Neural cell (in vitro differentiated cells): ENCODE results near the gene MAB21L4. TPM values are rescaled to one million over a fixed set of nuclear protein-coding genes. Genes with fewer than 3 reads are reported as not detected.
"Not testable (repeated sequence)": the region's sequence is repeated elsewhere in the genome, so short reads cannot be mapped to it uniquely, and the experiment has no call there.

ENCODE experiments used
- H2AFZ ChIP-seq: fragments of 200-600, 300-800 bp; sonication (generic), shearing (Covaris generic); 2 replicates; pipeline ENCODE4 v1.6.0; 2014; ENCODE audit warnings: low read depth, mild to moderate bottlenecking, antibody characterized with exemption, low read length, moderate library complexity
- H3F3A ChIP-seq: fragments of 200-600 bp; shearing (Covaris generic); 2 replicates; pipeline ENCODE4 v1.6.1; 2016; ENCODE audit warnings: mild to moderate bottlenecking, moderate library complexity, mixed read lengths, antibody characterized with exemption, low read length; ENCODE audit not compliant: insufficient read depth, poor library complexity, severe bottlenecking
- H3K27ac ChIP-seq: fragments of 200-600, 300-800 bp; sonication (generic), shearing (Covaris generic); 2 replicates; pipeline ENCODE4 v1.5.1; 2014; ENCODE audit warnings: mild to moderate bottlenecking, low read length, moderate library complexity
- H3K27me3 ChIP-seq: fragments of 300-800, 200-600 bp; sonication (generic), shearing (Covaris generic); 2 replicates; pipeline ENCODE4 v1.6.0; 2014; ENCODE audit warnings: mild to moderate bottlenecking, low read depth, low read length, moderate library complexity; ENCODE audit not compliant: insufficient read depth
- H3K36me3 ChIP-seq: fragments of 300-800, 200-600 bp; sonication (generic), shearing (Covaris generic); 2 replicates; pipeline ENCODE4 v1.5.1; 2014; ENCODE audit warnings: mild to moderate bottlenecking, antibody characterized with exemption, low read length, moderate library complexity; ENCODE audit not compliant: insufficient read depth
- H3K4me2 ChIP-seq: fragments of 300-800, 200-600 bp; sonication (generic), shearing (Covaris generic); 2 replicates; pipeline ENCODE4 v1.6.0; 2014; ENCODE audit warnings: mild to moderate bottlenecking, low read length
- H3K4me3 ChIP-seq: fragments of 300-800, 200-600 bp; sonication (generic), shearing (Covaris generic); 2 replicates; pipeline ENCODE4 v1.5.1; 2014; ENCODE audit warnings: mild to moderate bottlenecking, low read length, moderate library complexity
- H3K79me2 ChIP-seq: fragments of 200-600 bp; shearing (Covaris generic); replicated peaks from 2 replicates; pipeline ENCODE4 v1.6.0; 2014; ENCODE audit warnings: mild to moderate bottlenecking, low read length, moderate library complexity; ENCODE audit not compliant: insufficient read depth
- H3K9ac ChIP-seq: fragments of 300-800, 200-600 bp; sonication (generic), shearing (Covaris generic); 2 replicates; pipeline ENCODE4 v1.6.1; 2016; ENCODE audit warnings: mild to moderate bottlenecking, low read length, mixed read lengths
- H3K9me2 ChIP-seq: fragments of 200-600 bp; shearing (Covaris generic); 2 replicates; pipeline ENCODE4 v1.6.1; 2016; ENCODE audit warnings: mild to moderate bottlenecking, low read length, mixed read lengths; ENCODE audit not compliant: insufficient read depth
- H3K9me3 ChIP-seq: fragments of 200-600, 300-800 bp; sonication (generic), shearing (Covaris generic); 2 replicates; pipeline ENCODE4 v1.6.1; 2016; ENCODE audit warnings: mild to moderate bottlenecking, mixed run types, low read length, moderate library complexity, mixed read lengths
- H4K20me1 ChIP-seq: fragments of 200-600 bp; shearing (Covaris generic); 2 replicates; pipeline ENCODE4 v1.6.1; 2016; ENCODE audit warnings: mild to moderate bottlenecking, mixed run types; ENCODE audit not compliant: insufficient read depth
- EP300 ChIP-seq: fragments of 450-650 bp; conservative IDR thresholded peaks from 2 replicates; pipeline ENCODE4 v1.6.1; 2014; ENCODE audit warnings: antibody characterized with exemption, mild to moderate bottlenecking, moderate library complexity; ENCODE audit not compliant: poor library complexity, severe bottlenecking
- EZH2 ChIP-seq: fragments of 200-600, 300-800 bp; shearing (Covaris generic), sonication (generic); IDR thresholded peaks from 2 replicates; pipeline ENCODE4 v1.6.1; 2014; ENCODE audit warnings: antibody characterized with exemption, low read length, borderline replicate concordance, mild to moderate bottlenecking; ENCODE audit not compliant: insufficient read depth, poor library complexity, severe bottlenecking
- MXI1 ChIP-seq: fragments of 450-650 bp; conservative IDR thresholded peaks from 2 replicates; pipeline ENCODE4 v1.6.1; 2014; ENCODE audit warnings: antibody characterized with exemption, mild to moderate bottlenecking; ENCODE audit not compliant: poor library complexity, severe bottlenecking
- POLR2AphosphoS5 ChIP-seq: IDR thresholded peaks from 2 replicates; pipeline ENCODE4 v1.6.1; 2012
- RAD21 ChIP-seq: fragments of 450-650 bp; conservative IDR thresholded peaks from 2 replicates; pipeline ENCODE4 v1.6.1; 2014; ENCODE audit warnings: antibody characterized with exemption, mild to moderate bottlenecking, moderate library complexity
- SMC3 ChIP-seq: fragments of 450-650 bp; conservative IDR thresholded peaks from 2 replicates; pipeline ENCODE4 v1.6.1; 2014; ENCODE audit warnings: antibody characterized with exemption, mild to moderate bottlenecking, moderate library complexity; ENCODE audit not compliant: poor library complexity
- TAF1 ChIP-seq: IDR thresholded peaks from 2 replicates; pipeline ENCODE4 v1.6.1; 2012; ENCODE audit warnings: low read depth
- polyA plus RNA-seq: library from polyadenylated mRNA; depleted of rRNA; stranded (reverse); fragments of >200 nt; gene quantifications from 2 replicates; pipeline ENCODE4 v1.2.3, GENCODE V29; 2014
- TF ChIP-seq, protein P1 (sequence below): IDR thresholded peaks from 2 replicates; pipeline ENCODE4 v1.6.1; 2012; ENCODE audit warnings: borderline replicate concordance
- TF ChIP-seq, protein P2 (sequence below): fragments of 450-650 bp; IDR thresholded peaks from 2 replicates; pipeline ENCODE4 v1.5.1; 2014; ENCODE audit warnings: antibody characterized with exemption, mild to moderate bottlenecking, moderate library complexity; ENCODE audit not compliant: poor library complexity, severe bottlenecking

Gene MAB21L4
- polyA plus RNA-seq, 1 donor from 2014 or later = not detected

DNA sequence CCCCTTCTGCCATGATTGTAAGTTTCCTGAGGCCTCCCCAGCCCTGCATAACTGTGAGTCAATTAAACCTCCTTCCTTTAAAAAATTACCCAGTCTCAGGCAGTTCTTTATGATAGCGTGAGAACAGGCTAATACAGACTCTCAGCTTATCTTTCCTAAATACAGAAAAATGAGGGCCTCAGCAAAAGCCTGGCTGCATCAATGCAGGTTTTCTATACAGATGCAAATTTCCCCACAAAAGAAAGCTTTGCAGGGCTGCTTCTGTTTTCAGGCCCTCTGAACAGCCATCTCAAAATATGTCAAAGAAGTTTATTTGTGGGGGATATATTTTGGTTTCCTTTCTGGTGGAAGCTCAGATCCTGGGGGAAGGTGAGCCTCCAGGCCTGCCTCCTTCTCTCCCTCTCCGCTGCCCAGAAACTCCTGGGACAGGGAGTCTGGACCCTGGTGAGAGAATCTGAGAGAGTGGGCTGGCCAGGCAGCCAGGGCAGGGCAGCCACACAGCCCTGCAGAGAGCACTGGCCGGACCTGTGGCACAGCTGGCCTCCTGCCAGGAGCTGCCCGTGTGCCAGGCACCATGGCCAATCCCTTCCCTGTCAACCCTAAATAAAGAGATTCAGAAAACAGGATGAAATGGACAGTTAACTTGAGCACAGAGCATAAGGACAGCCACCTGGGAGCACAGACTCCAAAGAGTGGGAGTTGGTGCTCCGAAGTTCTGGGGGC is 48.9 kb downstream of the MAB21L4 start:
- H4K20me1 ChIP-seq = no peaks in the 10 kb centered on the region
- no peaks in the 10 kb centered on the region for H3K9me2 ChIP-seq
- TF ChIP-seq MXI1 (no peak), RAD21 (no peak), EZH2 (no peak), EP300 (no peak), TAF1 (no peak), SMC3 (no peak)
- TF ChIP-seq, protein P1, sequence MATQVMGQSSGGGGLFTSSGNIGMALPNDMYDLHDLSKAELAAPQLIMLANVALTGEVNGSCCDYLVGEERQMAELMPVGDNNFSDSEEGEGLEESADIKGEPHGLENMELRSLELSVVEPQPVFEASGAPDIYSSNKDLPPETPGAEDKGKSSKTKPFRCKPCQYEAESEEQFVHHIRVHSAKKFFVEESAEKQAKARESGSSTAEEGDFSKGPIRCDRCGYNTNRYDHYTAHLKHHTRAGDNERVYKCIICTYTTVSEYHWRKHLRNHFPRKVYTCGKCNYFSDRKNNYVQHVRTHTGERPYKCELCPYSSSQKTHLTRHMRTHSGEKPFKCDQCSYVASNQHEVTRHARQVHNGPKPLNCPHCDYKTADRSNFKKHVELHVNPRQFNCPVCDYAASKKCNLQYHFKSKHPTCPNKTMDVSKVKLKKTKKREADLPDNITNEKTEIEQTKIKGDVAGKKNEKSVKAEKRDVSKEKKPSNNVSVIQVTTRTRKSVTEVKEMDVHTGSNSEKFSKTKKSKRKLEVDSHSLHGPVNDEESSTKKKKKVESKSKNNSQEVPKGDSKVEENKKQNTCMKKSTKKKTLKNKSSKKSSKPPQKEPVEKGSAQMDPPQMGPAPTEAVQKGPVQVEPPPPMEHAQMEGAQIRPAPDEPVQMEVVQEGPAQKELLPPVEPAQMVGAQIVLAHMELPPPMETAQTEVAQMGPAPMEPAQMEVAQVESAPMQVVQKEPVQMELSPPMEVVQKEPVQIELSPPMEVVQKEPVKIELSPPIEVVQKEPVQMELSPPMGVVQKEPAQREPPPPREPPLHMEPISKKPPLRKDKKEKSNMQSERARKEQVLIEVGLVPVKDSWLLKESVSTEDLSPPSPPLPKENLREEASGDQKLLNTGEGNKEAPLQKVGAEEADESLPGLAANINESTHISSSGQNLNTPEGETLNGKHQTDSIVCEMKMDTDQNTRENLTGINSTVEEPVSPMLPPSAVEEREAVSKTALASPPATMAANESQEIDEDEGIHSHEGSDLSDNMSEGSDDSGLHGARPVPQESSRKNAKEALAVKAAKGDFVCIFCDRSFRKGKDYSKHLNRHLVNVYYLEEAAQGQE = no peak
- H3K4me2 ChIP-seq = no peak overlapping the region
- no peak overlapping the region for H3K9ac ChIP-seq
- H3K9me3 ChIP-seq = no peaks in the 10 kb centered on the region
- no peak overlapping the region for H3K27ac ChIP-seq
- H3K4me3 ChIP-seq = no peak overlapping the region
- no peaks in the 10 kb centered on the region for H3K36me3 ChIP-seq
- no peaks in the 10 kb centered on the region for H3K27me3 ChIP-seq
- H3K79me2 ChIP-seq = no peaks in the 10 kb centered on the region
- no peak overlapping the region for H2AFZ ChIP-seq
- no peaks in the 10 kb centered on the region for H3F3A ChIP-seq

DNA sequence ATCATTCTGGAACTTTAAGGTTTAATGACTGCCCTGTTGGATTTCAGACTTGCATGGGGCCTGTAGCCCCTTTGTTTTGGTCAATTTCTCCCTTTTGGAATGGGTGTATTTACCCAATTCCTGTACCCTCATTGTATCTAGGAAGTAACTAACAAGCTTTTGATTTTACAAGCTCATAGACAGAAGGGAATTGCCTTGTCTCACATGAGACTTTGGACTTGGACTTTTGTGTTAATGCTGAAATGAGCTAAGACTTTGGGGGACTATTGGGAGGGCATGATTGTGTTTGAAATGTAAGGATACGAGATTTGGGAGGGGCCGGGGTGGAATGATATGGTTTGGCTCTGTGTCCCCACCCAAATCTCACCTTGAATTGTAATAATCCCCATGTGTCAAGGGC is 49.6 kb downstream of the MAB21L4 start:
- not testable (repeated sequence) for H3K79me2 ChIP-seq, H3K9me2 ChIP-seq, H4K20me1 ChIP-seq, H2AFZ ChIP-seq, H3K9ac ChIP-seq, H3K36me3 ChIP-seq, H3K9me3 ChIP-seq, H3K27ac ChIP-seq, H3K27me3 ChIP-seq, H3F3A ChIP-seq, H3K4me3 ChIP-seq, H3K4me2 ChIP-seq

DNA sequence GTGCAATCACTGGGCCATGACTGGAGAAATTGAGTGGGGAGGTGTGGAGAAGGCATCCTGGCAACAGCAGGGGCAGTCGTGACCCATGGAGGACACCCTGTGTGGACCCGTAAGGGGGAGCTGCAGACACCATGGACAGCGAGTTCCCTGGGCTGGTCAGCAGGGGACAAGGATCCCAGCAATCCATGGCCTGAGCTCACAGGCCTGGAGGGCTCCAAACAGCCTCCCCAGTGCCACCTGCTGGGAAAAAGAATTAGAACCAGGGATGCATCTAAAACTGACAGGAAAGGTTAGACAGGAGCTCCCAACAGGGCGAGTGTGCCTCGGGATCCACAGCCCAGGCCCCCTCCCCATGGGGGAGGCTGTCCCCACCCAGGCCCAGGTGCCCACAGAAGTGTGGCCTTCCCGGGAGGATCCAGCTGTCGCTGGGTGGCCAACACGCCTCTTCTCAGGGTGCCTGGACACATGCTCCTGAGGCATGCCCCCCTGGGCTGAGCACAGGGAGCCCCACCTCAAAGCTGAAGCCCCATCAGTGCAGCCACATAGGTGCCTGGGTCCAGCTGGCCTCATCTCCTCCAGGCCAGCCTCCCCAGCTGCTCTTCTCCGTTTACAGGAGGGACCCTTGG is 55.4 kb downstream of the MAB21L4 start:
- Histone ChIP-seq H3K4me2 (no peak overlapping the region), H3K79me2 (no peaks in the 10 kb centered on the region), H4K20me1 (no peaks in the 10 kb centered on the region), H2AFZ (no peak overlapping the region), H3K27me3 (no peaks in the 10 kb centered on the region), H3K9me3 (no peaks in the 10 kb centered on the region), H3K36me3 (no peaks in the 10 kb centered on the region), H3F3A (no peaks in the 10 kb centered on the region), H3K9ac (no peak overlapping the region), H3K4me3 (no peak overlapping the region), H3K9me2 (no peaks in the 10 kb centered on the region), H3K27ac (no peak overlapping the region)
- TF ChIP-seq, protein P2, sequence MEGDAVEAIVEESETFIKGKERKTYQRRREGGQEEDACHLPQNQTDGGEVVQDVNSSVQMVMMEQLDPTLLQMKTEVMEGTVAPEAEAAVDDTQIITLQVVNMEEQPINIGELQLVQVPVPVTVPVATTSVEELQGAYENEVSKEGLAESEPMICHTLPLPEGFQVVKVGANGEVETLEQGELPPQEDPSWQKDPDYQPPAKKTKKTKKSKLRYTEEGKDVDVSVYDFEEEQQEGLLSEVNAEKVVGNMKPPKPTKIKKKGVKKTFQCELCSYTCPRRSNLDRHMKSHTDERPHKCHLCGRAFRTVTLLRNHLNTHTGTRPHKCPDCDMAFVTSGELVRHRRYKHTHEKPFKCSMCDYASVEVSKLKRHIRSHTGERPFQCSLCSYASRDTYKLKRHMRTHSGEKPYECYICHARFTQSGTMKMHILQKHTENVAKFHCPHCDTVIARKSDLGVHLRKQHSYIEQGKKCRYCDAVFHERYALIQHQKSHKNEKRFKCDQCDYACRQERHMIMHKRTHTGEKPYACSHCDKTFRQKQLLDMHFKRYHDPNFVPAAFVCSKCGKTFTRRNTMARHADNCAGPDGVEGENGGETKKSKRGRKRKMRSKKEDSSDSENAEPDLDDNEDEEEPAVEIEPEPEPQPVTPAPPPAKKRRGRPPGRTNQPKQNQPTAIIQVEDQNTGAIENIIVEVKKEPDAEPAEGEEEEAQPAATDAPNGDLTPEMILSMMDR = peak; percentile 75
- no peak for TF ChIP-seq EZH2
- no peak for TF ChIP-seq POLR2AphosphoS5
- TF ChIP-seq EP300 = no peak
- TF ChIP-seq RAD21 = peak; percentile 75
- no peak for TF ChIP-seq MXI1
- TF ChIP-seq, protein P1 = no peak
- no peak for TF ChIP-seq TAF1
- peak; percentile 78 for TF ChIP-seq SMC3
